SK-N-MC (cell line): Measurements from ENCODE around the gene TMEM145.

Experiments used
- EZH2 ChIP-seq: fragments of 200-600 bp; sonication (generic); IDR thresholded peaks from one replicate; pipeline ENCODE4 v1.6.1; 2017; ENCODE audit warnings: antibody characterized with exemption
- POLR2AphosphoS5 ChIP-seq: IDR thresholded peaks from 2 replicates; pipeline ENCODE4 v1.6.1; 2012; ENCODE audit warnings: mild to moderate bottlenecking, low read depth, low read length, borderline replicate concordance

DNA sequence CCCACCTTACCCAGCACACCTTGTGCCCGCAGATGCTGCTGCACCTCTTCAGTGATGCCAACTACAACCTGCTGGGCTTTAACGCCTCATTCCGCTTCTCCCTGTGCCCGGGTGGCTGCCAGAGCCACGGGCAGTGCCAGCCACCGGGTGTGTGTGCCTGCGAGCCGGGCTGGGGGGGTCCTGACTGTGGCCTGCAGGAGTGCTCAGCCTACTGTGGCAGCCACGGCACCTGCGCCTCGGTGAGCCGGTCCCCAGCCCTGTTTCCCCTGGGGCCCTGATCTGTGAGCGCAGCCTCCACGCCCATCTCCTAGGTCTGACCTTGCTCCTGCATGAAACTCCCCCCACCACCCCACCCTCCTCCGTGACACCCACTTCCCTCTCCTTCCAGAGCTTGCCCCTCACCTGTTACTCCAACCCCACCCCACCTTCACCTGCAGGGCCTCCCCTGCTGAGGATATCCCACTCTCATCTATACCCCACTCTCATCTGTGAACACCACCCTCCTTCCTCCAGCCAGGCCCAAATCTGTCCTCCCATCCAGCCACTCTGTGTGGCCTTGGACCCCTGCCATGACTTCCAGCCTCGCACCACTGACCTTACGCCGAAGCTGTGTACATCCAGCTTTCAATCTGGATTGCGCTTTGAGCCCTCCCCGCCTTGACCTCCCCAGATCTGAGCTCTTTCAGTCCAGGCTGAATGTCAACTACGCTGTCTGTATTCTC lies 21.0 kb downstream of the TMEM145 start:
- TF ChIP-seq POLR2AphosphoS5, result no peak
- no peak for TF ChIP-seq EZH2
